ENCODE measurements around the gene MT1HL1.

Gene MT1HL1

GRCh38 chr1:237004116-237004515 lies at the start of gene MT1HL1:
Gene MT1HL1, minus strand, starts transcription at chr1:237004441. Its CDS starts 69 bp downstream, at chr1:237004372.
- DNase-seq (ENCODE audit: low read depth): no peak

- DNase-seq (ENCODE audit: low read depth): no peak
These were observed 46.7 kb upstream of the MT1HL1 start for GRCh38 chr1:237050915-237051314.

- no peak for DNase-seq (ENCODE audit: low read depth)
These were observed 45.9 kb upstream of the MT1HL1 start for GRCh38 chr1:237050185-237050584.

DNA sequence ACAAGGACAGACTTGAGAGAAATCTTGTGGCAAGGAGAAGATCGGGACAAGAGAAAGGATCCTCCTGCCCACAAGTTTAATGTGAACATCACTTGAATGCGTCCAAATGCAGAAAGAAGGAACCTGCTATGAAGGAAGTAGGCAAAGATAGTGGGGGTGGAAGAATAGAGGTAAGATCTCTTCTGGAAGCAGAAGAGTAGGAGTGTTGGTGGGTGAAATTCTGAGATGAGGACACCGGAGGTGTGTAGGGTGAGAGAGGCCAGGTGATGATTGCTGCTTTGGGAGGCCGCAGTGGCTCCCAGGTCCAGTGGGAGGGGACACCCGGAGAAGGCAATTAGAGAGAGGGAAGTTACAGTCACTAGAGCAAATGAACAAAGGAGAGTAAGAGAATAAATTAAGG lies 44.6 kb upstream of the MT1HL1 start:
- no peak for DNase-seq (ENCODE audit: low read depth)

GRCh38 chr1:237045278-237046016 lies 41.2 kb upstream of the MT1HL1 start:
- DNase-seq (ENCODE audit: low read depth): no peak

- no peak for DNase-seq (ENCODE audit: low read depth)
These were observed 39.8 kb upstream of the MT1HL1 start for GRCh38 chr1:237043846-237044636.

GRCh38 chr1:237042892-237043576 lies 38.8 kb upstream of the MT1HL1 start:
- no peak for DNase-seq (ENCODE audit: low read depth)

DNA sequence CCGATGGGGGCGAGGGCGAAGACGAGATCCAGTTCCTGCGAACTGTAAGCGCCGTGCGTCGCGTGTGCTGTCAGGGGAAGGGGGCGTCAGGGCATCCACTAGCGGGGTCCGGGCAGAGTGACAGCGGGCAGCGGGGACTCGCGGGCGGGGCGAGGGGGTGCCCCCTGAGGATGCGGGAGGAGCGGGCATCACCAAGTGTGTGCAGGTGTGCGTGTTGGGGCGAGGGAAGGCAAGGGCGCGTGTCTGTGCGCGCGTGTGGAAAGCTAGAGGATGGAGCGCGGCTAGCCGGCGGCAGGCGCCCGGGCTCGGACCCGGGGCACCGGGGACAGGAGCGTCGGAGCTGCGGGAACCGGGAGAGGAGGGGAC lies 38.3 kb upstream of the MT1HL1 start:
- no peak for DNase-seq (ENCODE audit: low read depth)

DNA sequence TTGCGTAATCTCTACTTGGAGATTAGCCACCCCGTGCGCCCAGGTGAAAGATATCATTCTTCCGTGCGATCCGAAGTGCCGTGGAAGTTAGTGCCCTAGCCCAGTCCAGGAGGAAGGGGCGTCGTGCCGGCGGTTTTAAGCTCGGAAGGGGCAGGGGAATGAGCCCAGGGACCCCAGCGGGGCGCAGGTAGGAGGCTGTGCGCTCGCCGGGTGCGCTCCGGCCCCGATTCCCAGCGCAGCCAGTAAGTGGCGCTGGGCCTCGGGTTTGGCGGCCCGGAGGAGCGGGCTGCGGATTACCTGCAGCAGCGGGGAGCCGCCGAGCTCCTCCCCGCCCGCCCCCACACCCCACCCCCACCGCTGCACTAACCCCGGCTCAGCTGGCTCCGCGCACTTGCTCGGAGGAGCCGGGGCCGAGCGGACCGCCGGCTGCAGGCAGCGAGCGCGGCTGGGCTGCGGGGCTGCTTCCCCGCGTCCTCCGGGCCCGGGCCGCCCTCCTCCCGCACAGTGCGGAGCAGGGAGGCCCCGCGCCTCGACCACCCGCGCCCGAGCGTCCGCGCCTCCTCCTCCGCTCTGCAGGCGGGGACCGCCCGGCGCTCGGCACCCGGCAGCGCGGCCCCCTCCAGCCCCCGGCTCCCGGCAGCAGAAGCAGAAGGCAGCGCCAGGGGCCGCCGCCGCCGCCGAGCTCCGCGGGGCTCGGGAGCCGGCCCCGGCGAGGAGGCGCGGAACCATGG lies 37.7 kb upstream of the MT1HL1 start, which contains the start of gene RYR2:
RYR2 (plus strand) TSS at position 390 of the 731 bp plus-strand sequence; CDS start at position 728, 338 bp downstream.
- DNase-seq (ENCODE audit: low read depth): peak; percentile 14

DNA sequence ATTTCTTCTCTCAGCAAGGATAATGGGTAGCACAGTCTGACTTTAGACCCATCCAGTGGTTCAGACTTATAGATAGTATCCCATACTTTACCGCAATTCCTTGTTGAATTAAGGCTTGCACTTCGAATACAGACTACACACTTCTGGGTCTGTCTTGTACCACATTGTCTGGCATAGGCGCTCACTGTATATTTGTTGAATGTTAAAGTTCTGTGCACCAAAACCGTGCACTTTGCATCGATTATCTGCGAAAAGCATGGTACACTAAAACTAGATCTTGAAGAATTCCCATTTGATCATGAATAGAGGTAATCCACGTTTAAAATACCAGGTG lies 37.2 kb upstream of the MT1HL1 start:
- no peak for DNase-seq (ENCODE audit: low read depth)

DNA sequence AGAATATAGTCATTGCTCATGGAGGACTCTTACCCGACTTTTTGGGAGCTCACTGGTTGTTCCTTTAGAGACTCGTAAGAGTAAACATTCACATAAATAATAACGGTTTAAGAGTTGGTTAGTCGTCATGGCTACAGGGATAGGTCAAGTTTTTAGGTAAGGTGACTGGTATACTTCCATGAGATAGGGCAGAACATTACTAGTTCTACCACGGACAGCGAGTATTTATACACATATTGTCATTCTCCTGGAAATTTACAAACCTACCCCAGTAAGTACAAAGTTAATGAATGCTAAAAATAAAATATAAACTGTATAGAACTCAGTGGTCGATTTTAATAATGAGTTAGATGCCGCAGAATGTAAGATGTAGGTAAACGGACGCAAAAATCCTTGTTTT lies 36.6 kb upstream of the MT1HL1 start:
- no peak for DNase-seq (ENCODE audit: low read depth)

DNA sequence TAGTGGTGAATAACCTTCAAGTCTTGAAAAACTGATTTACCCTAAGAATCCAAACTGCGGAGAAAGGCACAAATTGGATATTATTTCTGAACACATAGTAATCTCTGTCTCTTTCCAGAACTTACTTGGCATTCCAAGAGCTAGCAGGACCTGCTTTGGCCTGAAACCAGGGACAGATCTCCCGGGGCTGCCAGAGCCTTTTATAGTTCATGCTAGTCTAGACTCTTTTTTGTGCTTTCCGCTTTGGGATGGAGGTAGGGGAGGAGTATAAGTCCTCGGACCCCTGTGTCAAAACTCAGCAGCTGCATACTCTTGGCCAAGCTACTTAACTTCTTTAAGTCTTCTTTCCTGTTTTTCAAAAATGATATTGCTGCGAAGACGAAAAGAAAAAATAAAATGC lies 34.0 kb upstream of the MT1HL1 start:
- DNase-seq (ENCODE audit: low read depth): no peak

DNA sequence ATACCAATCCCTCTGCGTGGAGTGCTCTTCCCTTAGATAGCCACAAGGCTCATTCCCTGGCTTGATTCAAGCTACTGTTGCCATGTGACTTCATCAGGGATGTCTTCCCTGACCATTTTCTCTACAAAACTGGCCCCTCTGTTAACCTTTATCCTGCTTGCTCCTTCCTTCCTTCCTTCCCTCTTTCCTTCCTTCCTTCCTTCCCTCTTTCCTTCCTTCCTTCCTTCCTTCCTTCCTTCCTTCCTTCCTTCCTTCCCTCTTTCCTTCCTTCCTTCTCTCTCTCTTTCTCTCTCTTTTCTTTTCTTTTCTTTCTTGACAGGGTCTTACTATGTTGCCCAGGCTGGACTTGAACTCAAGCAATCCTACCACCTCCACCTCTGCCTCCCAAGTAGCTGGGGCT lies 31.5 kb upstream of the MT1HL1 start:
- DNase-seq (ENCODE audit: low read depth): no peak

DNA sequence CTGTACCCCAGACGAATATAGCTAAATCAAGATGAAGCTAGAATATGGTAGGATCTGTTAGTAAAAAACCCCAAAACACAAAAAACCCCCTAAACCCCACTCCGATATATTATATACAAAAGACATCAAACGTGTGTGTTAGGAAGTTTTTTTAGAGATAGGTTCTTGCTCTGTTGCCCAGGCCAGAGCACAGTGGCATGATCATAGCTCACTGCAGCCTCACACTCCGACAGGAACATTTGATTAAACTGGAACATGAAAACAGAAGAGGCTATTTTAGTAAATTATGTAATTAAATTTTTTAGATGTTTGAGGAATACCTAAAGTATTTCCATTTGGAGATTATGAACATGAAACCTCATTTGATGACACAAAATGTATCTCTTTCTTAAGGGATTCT lies 29.6 kb upstream of the MT1HL1 start:
- no peak for DNase-seq (ENCODE audit: low read depth)

DNA sequence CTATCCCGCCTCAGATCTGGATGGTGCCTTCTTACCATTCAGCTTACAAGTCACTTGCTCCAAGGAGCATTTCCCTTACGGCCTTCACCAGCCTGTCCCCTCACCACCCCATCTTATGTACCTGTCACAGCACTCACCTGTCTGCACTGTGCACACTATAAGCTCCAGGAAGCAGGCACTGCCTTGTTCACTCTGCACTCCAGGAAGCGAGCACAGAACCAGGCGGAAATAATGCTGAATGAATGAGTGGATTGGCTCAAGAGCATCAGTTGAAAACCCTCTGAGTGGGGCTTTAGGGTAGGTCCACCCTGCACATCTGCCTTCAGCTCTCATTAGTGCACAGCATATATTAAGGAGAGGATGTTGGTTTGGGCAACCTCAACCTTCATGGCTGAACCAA lies 28.8 kb upstream of the MT1HL1 start:
- no peak for DNase-seq (ENCODE audit: low read depth)

- DNase-seq (ENCODE audit: low read depth): no peak
These were observed 27.8 kb upstream of the MT1HL1 start for GRCh38 chr1:237032029-237032428.

DNA sequence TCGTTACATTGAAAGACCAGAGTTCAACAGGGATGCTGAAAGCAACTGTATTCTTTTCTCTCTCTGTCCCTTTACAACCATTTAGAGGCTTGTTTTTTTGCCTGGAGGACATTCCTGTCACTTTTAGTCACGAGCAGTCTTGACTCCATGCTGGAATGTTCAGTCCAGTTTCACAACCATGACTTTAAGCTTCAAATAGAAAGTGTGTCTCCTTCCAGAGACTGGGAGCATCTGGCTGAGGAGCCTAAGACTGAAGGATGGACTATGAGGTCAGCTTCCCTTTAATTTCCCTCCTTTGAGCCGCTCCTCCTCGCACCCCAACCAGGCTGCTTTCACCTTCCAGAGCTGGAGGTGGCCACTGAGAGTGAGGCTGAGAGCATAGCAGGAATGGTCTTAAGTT lies 27.2 kb upstream of the MT1HL1 start:
- DNase-seq (ENCODE audit: low read depth): no peak

DNA sequence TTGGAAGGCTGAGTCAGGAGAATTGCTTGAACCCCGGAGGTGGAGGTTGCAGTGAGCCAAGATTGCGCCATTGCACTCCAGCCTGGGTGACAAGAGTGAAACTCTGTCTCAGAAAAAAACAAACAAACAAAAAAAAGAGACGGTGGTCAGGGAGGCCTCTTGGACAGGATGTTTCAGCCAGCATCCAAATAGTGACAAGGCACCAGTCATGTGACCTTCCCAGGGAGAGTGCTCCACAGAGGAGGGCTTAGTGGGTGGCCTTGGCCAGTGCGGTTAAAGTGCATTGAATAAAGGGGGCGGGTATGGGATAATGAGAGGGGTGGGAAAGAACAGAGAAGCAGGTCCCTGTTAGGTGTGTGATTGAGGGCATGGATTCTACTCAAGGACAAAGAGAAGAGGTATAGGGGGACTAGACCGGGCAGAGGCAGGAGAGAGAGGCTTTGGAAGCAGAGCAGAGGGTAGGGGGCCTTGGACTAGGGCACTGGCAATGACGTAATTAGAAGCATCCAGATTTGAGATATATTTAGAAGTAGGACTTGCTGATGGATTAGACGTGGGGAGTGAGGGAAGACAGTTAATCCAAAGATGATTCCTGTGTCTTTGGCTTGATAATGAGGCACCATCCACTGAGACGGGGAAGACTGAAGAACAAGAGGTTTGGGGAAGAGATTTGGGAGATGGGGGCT lies 25.8 kb upstream of the MT1HL1 start:
- DNase-seq (ENCODE audit: low read depth): no peak

GRCh38 chr1:237029240-237029639 lies 25.0 kb upstream of the MT1HL1 start:
- DNase-seq (ENCODE audit: low read depth): no peak

DNA sequence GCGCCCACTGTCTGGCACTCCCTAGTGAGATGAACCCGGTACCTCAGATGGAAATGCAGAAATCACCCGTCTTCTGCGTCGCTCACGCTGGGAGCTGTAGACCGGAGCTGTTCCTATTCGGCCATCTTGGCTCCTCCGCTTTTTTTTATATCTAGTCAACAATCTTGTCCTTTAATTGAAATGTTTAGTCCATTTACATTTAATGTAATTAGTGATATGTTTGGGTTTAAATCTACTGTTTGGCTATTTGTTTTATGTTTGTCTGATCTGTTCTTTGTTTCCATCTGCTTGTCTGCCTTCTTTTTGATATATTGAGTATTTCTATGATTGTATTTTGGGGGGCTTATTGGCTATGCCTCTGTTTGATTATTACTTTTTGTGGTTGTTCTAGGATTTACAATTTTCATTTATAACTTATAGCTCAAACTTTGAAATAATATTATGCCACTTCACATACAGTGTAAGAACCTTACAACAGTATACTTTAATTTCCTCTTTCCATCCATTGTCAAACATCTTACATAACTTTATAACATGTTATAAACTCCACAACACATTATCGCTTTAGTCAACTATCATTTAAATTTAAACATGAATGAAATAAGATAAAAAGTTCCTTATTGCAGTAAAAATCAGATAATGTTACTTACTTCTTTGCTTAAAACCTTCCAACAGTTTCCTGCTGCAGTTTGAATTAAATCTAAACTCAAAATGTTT lies 21.3 kb upstream of the MT1HL1 start:
- DNase-seq (ENCODE audit: low read depth): no peak

- no peak for DNase-seq (ENCODE audit: low read depth)
These were observed 14.7 kb upstream of the MT1HL1 start for GRCh38 chr1:237018896-237019295.
